Kidney epithelial cell (primary cell): ENCODE results near the gene AGO4. TPM values are rescaled to one million over a fixed set of nuclear protein-coding genes. Genes with fewer than 3 reads are reported as not detected.

Experiments used
- DNase-seq: peaks from one replicate; pipeline ENCODE4 v3.0.0-alpha.2; 2010; ENCODE audit warnings: low read depth
- H3K27me3 ChIP-seq: 2 replicates; pipeline ENCODE4 v1.6.0; 2011; ENCODE audit warnings: low read length; ENCODE audit not compliant: control insufficient read depth, insufficient read depth
- H3K36me3 ChIP-seq: 2 replicates; pipeline ENCODE4 v1.5.1; 2011; ENCODE audit warnings: low read length; ENCODE audit not compliant: control insufficient read depth, insufficient read depth
- H3K4me3 ChIP-seq: 2 replicates; pipeline ENCODE4 v1.5.1; 2011; ENCODE audit warnings: low read depth, mild to moderate bottlenecking, control low read depth, low read length
- total RNA-seq: library from RNA; depleted of rRNA; stranded (reverse); fragments of >200 nt; gene quantifications from 2 replicates; pipeline ENCODE4 v1.2.3, GENCODE V29; 2015
- TF ChIP-seq, protein P1 (sequence below): IDR thresholded peaks from 2 replicates; pipeline ENCODE4 v1.5.1; 2011; ENCODE audit warnings: mild to moderate bottlenecking, moderate library complexity, low read length, control low read depth, inconsistent platforms; ENCODE audit not compliant: insufficient read depth, poor library complexity, severe bottlenecking

AGO4 gene
- total RNA-seq, result 14.0 and 14.2 TPM in 2 replicates

DNA sequence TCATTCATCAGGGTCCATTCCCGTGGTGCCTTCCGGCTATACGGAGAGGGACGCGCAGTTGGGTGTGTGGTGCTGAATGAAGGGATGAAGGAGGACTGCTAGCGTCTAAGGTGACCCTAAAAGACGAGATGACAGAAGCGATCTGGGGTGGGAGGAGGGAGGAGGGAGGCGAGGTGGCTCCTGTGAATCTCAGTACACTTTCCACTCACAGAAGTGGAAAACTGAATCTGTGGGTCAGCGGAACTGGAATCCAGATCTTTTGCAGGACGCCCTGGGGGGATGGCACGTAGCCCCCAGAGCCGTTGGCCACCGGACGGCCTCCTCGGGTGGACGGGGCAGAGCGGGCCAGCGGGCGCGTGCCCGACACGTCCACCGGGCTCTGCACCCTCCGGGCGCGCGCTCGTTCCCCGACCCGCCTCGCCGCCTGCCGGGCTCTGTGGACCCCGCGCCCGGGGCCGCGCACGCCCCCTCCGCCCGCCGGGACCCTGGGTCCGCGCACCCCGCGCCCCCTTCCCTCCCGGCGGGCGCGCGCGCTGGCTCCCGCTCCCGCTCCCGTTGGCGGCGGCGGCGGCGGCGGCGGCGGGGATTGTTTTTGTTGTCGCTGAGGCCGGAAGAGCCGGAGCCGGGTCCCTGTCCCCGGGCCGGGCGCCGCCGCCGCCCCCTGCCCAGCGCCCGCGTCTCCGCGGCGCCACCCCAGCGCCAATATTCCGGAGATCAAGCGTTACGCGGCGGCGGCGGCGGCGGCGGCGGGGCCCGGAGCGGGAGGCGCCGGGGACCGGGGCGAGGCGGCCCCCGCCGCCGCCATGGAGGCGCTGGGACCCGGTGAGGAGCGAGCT, at the start of gene AGO4:
Gene AGO4, plus strand, starts transcription at position 403 of the 836 bp plus-strand sequence. Its CDS starts 401 bp downstream, at position 804.
- peak within 1 kb of the TSS; percentile 67 for H3K4me3 ChIP-seq
- no peaks in the 10 kb centered on the region for H3K36me3 ChIP-seq
- TF ChIP-seq, protein P1, sequence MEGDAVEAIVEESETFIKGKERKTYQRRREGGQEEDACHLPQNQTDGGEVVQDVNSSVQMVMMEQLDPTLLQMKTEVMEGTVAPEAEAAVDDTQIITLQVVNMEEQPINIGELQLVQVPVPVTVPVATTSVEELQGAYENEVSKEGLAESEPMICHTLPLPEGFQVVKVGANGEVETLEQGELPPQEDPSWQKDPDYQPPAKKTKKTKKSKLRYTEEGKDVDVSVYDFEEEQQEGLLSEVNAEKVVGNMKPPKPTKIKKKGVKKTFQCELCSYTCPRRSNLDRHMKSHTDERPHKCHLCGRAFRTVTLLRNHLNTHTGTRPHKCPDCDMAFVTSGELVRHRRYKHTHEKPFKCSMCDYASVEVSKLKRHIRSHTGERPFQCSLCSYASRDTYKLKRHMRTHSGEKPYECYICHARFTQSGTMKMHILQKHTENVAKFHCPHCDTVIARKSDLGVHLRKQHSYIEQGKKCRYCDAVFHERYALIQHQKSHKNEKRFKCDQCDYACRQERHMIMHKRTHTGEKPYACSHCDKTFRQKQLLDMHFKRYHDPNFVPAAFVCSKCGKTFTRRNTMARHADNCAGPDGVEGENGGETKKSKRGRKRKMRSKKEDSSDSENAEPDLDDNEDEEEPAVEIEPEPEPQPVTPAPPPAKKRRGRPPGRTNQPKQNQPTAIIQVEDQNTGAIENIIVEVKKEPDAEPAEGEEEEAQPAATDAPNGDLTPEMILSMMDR, result no peak
- peak; percentile 18 for DNase-seq
- no peaks in the 10 kb centered on the region for H3K27me3 ChIP-seq

DNA sequence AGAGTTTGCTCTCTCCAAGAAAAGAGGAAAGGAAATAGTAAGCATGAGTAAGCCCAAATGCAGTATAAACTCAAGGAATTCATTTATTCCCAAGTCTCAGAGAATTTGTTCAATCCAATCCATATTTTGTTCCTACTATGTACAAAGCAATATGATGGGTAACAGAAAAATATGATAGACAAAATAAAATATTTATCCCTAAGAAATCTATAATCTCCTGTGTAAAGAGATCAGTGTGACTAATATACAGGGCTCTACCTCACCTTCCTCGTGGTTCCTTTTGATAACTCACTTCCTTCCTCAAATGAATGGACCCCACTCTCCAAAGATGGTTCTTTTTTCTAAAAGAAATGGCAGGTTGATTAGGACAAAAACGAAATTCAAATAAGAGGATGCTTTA, 45.7 kb upstream of the AGO4 start:
- Histone ChIP-seq H3K27me3 (no peaks in the 10 kb centered on the region), H3K4me3 (no peak overlapping the region), H3K36me3 (peaks cover 2% of the 10 kb centered on the region)
- TF ChIP-seq, protein P1, result no peak
- no peak for DNase-seq

DNA sequence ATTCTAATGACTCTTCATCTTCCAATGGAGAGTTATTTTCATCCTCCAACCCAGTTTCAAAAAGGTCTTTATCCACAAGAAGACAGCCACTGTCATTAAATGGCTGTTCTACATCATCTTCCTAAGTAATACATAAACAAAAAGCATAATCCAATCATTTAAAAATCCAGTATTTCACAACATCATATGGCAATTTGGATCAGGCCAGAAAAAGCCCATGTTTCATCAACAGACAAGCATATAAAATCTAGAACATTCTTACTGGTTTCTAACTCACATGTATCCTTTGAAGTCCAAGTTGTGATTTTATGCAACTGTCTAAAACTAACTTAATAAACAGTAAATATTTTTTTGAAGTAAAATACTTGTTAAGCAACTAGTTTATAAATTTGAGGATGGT, 44.6 kb upstream of the AGO4 start:
- Histone ChIP-seq H3K27me3 (no peaks in the 10 kb centered on the region), H3K36me3 (peaks cover 2% of the 10 kb centered on the region), H3K4me3 (no peak overlapping the region)
- TF ChIP-seq, protein P1, result no peak
- DNase-seq, result no peak

DNA sequence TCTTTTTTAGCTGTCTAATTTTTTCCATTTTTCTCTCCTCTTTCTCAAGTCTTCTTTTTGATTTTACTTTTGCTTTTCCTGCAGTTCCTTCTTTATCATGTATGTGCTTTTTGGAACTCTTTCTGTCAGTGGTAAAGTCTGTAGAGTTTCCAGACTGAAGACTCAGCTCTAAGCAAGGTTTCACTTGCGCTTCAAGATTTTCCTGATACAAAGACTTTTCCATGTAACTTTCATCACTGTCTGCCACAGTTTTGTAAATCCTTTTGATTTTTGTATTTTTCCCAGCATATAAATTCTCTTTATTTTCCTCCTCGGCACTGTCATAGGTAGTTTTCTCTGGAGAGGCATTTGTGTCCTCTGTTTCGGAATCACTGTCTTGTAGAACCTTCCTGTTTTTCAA, 43.5 kb upstream of the AGO4 start:
- H3K27me3 ChIP-seq, result no peaks in the 10 kb centered on the region
- TF ChIP-seq, protein P1, result no peak
- H3K36me3 ChIP-seq, result peaks cover 2% of the 10 kb centered on the region
- H3K4me3 ChIP-seq, result no peak overlapping the region
- no peak for DNase-seq

DNA sequence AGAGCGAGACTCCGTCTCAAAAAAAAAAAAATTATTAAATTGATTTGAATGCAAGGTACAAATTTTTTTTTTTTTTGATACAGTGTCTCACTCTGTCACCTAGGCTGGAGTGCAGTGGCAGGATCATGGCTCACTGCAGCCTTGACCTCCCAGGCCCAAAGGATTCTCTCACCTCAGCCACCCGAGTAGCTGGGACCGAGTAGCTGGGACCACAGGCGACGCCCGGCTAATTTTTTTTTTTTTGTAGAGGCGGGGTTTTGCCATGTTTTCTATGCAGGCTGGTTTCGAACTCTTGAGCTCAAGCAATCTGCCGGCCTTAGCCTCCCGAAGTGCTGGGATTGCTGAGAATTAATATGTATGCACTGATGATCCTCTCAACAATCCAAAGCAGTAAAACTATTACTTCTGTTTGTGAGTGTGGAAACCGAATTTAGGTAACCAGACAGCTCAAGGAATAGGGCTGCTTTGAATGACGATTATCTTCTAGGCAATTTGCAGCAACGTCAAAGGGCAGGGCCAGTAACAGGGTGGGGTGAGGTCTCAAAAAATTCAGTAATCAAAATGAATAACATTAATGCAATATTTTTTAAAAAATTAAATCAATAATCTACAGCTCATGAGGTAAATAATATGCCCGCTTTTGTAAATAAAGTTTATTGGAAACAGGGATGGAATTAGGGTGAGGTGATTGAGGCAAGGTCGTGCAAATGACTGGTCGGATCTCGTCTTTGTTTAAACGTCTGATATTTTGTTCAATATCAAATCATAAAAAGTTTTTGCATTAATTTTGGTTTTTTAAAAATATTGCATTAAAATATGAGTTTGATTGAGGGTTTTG, 39.2 kb upstream of the AGO4 start:
- H3K36me3 ChIP-seq, result no peaks in the 10 kb centered on the region
- no peak for DNase-seq
- peak overlapping the region; percentile 73 for H3K4me3 ChIP-seq
- TF ChIP-seq, protein P1, result no peak
- no peaks in the 10 kb centered on the region for H3K27me3 ChIP-seq
